GM23248 (cell line): ENCODE data around the gene KIF26A. TPM values are rescaled to one million over a fixed set of nuclear protein-coding genes. Genes with fewer than 3 reads are reported as not detected.

Experiments used
- DNase-seq: peaks from one replicate; pipeline ENCODE4 v3.0.0-alpha.2; 2015
- H2AFZ ChIP-seq: fragments of 200-600 bp; sonication (generic); 2 replicates; pipeline ENCODE4 v1.6.1; 2016; ENCODE audit warnings: antibody characterized with exemption
- H3F3A ChIP-seq: fragments of 200-600 bp; sonication (generic); 2 replicates; pipeline ENCODE4 v1.6.1; 2016; ENCODE audit warnings: mild to moderate bottlenecking, antibody characterized with exemption, mixed run types; ENCODE audit not compliant: insufficient read depth
- H3K27ac ChIP-seq: fragments of 200-600 bp; sonication (generic); 2 replicates; pipeline ENCODE4 v1.5.1; 2016; ENCODE audit warnings: mild to moderate bottlenecking
- H3K27me3 ChIP-seq: fragments of 200-600 bp; sonication (generic); replicated peaks from 2 replicates; pipeline ENCODE4 v1.6.1; 2016; ENCODE audit warnings: mild to moderate bottlenecking; ENCODE audit not compliant: insufficient read depth
- H3K36me3 ChIP-seq: fragments of 200-600 bp; sonication (generic); 2 replicates; pipeline ENCODE4 v1.6.1; 2016; ENCODE audit warnings: low read depth, mild to moderate bottlenecking
- H3K4me1 ChIP-seq: fragments of 200-600 bp; sonication (generic); 2 replicates; pipeline ENCODE4 v1.6.1; 2016; ENCODE audit warnings: mild to moderate bottlenecking; ENCODE audit not compliant: insufficient read depth
- H3K4me2 ChIP-seq: fragments of 200-600 bp; sonication (generic); one replicate; pipeline ENCODE4 v1.6.1; 2016; ENCODE audit warnings: mild to moderate bottlenecking; ENCODE audit not compliant: unreplicated experiment
- H3K4me3 ChIP-seq: fragments of 200-600 bp; sonication (generic); 2 replicates; pipeline ENCODE4 v1.5.1; 2016; ENCODE audit warnings: mild to moderate bottlenecking
- H3K79me2 ChIP-seq: fragments of 200-600 bp; sonication (generic); 2 replicates; pipeline ENCODE4 v1.6.1; 2016; ENCODE audit warnings: mild to moderate bottlenecking; ENCODE audit not compliant: insufficient read depth
- H3K9ac ChIP-seq: fragments of 200-600 bp; sonication (generic); 2 replicates; pipeline ENCODE4 v1.6.1; 2016; ENCODE audit warnings: mild to moderate bottlenecking
- H3K9me2 ChIP-seq: fragments of 200-600 bp; sonication (generic); 2 replicates; pipeline ENCODE4 v1.6.1; 2016; ENCODE audit warnings: mixed run types, mild to moderate bottlenecking, moderate library complexity; ENCODE audit not compliant: insufficient read depth
- H3K9me3 ChIP-seq: fragments of 200-600 bp; sonication (generic); one replicate; pipeline ENCODE4 v1.6.1; 2017; ENCODE audit warnings: low read depth
- H4K20me1 ChIP-seq: fragments of 200-600 bp; sonication (generic); 2 replicates; pipeline ENCODE4 v1.6.0; 2016; ENCODE audit not compliant: insufficient read depth
- EZH2 ChIP-seq: fragments of 200-600 bp; sonication (generic); IDR thresholded peaks from 2 replicates; pipeline ENCODE4 v1.6.1; 2018; ENCODE audit warnings: antibody characterized with exemption, mild to moderate bottlenecking; ENCODE audit not compliant: insufficient read depth, poor library complexity, severe bottlenecking
- EZH2phosphoT487 ChIP-seq: fragments of 200-600 bp; sonication (generic); IDR thresholded peaks from 2 replicates; pipeline ENCODE4 v1.6.1; 2018; ENCODE audit warnings: antibody characterized with exemption, moderate library complexity, mild to moderate bottlenecking, low read depth; ENCODE audit not compliant: insufficient read depth
- WGBS, 2 experiments: methylation state at CpG; one replicate each; pipeline ENCODE4 v1.1.6; 2015 to 2017; ENCODE audit warnings: low lambda C conversion rate in 2 of 2, low coverage in 1 of 2; ENCODE audit errors: missing lambda C conversion rate in 2 of 2; 5-methylcytosine and 5-hydroxymethylcytosine counted together
- in situ Hi-C: fragments of 300-500 bp; cut with MboI; formaldehyde crosslinking; loops from 2 replicates; pipeline ENCODE4 v1.15.0; 2020
- polyA plus RNA-seq: library from polyadenylated mRNA; unstranded; fragments of >200 nt; fragmentation: Nextera tagmentation; extraction: Ambion mirVana; gene quantifications from 2 replicates; pipeline ENCODE4 v1.2.1, GENCODE V29; 2016
- total RNA-seq: library from RNA; depleted of rRNA; stranded (reverse); fragments of >200 nt; shearing (Covaris generic); gene quantifications from 2 replicates; pipeline ENCODE4 v1.2.3, GENCODE V29; 2014

The KIF26A gene
- total and polyA plus RNA-seq, 2 experiments from 2014 or later: not detected

GRCh38 chr14:104163541-104163940, 25.2 kb downstream of the KIF26A start:
- no peaks in the 10 kb centered on the region for H3K79me2 ChIP-seq
- 61 to 72% methylated on average over 17 to 21 of the region's 21 CpGs for WGBS, 2 experiments

GRCh38 chr14:104164041-104164440, 25.7 kb downstream of the KIF26A start:
- DNase-seq: no peak
- no peak overlapping the region for H3K4me2 ChIP-seq
- no peaks in the 10 kb centered on the region for H4K20me1 ChIP-seq
- H3K9me3 ChIP-seq: no peaks in the 10 kb centered on the region
- no peaks in the 10 kb centered on the region for H3K9me2 ChIP-seq
- no peaks in the 10 kb centered on the region for H3K4me1 ChIP-seq
- TF ChIP-seq EZH2 (no peak), EZH2phosphoT487 (no peak)
- no peak overlapping the region for H2AFZ ChIP-seq
- in situ Hi-C loops: no loop called here
- no peak overlapping the region for H3K27ac ChIP-seq
- H3F3A ChIP-seq: no peaks in the 10 kb centered on the region
- H3K4me3 ChIP-seq: no peak overlapping the region
- no peaks in the 10 kb centered on the region for H3K36me3 ChIP-seq
- 77 to 78% methylated on average over 21 to 23 of the region's 23 CpGs for WGBS, 2 experiments
- no peak overlapping the region for H3K9ac ChIP-seq
- no peaks in the 10 kb centered on the region for H3K79me2 ChIP-seq
- no peaks in the 10 kb centered on the region for H3K27me3 ChIP-seq

More at GRCh38 chr14:104163541-104163940, 25.2 kb downstream of the KIF26A start:
- TF ChIP-seq EZH2 (no peak), EZH2phosphoT487 (no peak)
- DNase-seq: no peak
- Histone ChIP-seq H3K9me2 (no peaks in the 10 kb centered on the region), H3K4me3 (no peak overlapping the region), H3K4me1 (no peaks in the 10 kb centered on the region), H2AFZ (no peak overlapping the region), H3K36me3 (no peaks in the 10 kb centered on the region), H3F3A (no peaks in the 10 kb centered on the region), H4K20me1 (no peaks in the 10 kb centered on the region), H3K9me3 (no peaks in the 10 kb centered on the region), H3K27ac (no peak overlapping the region), H3K9ac (no peak overlapping the region), H3K4me2 (no peak overlapping the region), H3K27me3 (no peaks in the 10 kb centered on the region)
- in situ Hi-C loops: no loop called here

- Histone ChIP-seq H3K9me2 (no peaks in the 10 kb centered on the region), H3K27me3 (no peaks in the 10 kb centered on the region), H4K20me1 (no peaks in the 10 kb centered on the region), H3K4me3 (no peak overlapping the region), H3K9ac (no peak overlapping the region), H3F3A (no peaks in the 10 kb centered on the region), H3K9me3 (no peaks in the 10 kb centered on the region), H2AFZ (no peak overlapping the region), H3K4me1 (no peaks in the 10 kb centered on the region), H3K4me2 (no peak overlapping the region), H3K79me2 (no peaks in the 10 kb centered on the region), H3K27ac (no peak overlapping the region), H3K36me3 (no peaks in the 10 kb centered on the region)
- in situ Hi-C loops: no loop called here
- WGBS, 2 experiments: 67 to 68% methylated on average over 9 of the region's 9 CpGs
- no peak for DNase-seq
- TF ChIP-seq EZH2: no peak
- TF ChIP-seq EZH2phosphoT487: no peak
These were observed 26.1 kb downstream of the KIF26A start for GRCh38 chr14:104164512-104164911.

GRCh38 chr14:104166698-104167097, 28.3 kb downstream of the KIF26A start:
- no peak for DNase-seq
- no peaks in the 10 kb centered on the region for H3K9me2 ChIP-seq
- no peaks in the 10 kb centered on the region for H3K9me3 ChIP-seq
- TF ChIP-seq EZH2 (no peak), EZH2phosphoT487 (no peak)
- H3K27me3 ChIP-seq: no peaks in the 10 kb centered on the region
- H3K27ac ChIP-seq: no peak overlapping the region
- in situ Hi-C loops: no loop called here
- H3K4me2 ChIP-seq: no peak overlapping the region
- no peaks in the 10 kb centered on the region for H3K4me1 ChIP-seq
- H4K20me1 ChIP-seq: no peaks in the 10 kb centered on the region
- no peaks in the 10 kb centered on the region for H3K79me2 ChIP-seq
- WGBS, 2 experiments: 60 to 64% methylated on average over 14 to 17 of the region's 18 CpGs
- no peaks in the 10 kb centered on the region for H3F3A ChIP-seq
- H2AFZ ChIP-seq: no peak overlapping the region
- H3K9ac ChIP-seq: no peak overlapping the region
- H3K4me3 ChIP-seq: no peak overlapping the region
- H3K36me3 ChIP-seq: no peaks in the 10 kb centered on the region

- H3K9ac ChIP-seq: no peak overlapping the region
- no peaks in the 10 kb centered on the region for H3K9me2 ChIP-seq
- in situ Hi-C loops: no loop called here
- H3F3A ChIP-seq: no peaks in the 10 kb centered on the region
- DNase-seq: no peak
- H3K36me3 ChIP-seq: no peaks in the 10 kb centered on the region
- no peaks in the 10 kb centered on the region for H4K20me1 ChIP-seq
- no peaks in the 10 kb centered on the region for H3K27me3 ChIP-seq
- H3K4me2 ChIP-seq: no peak overlapping the region
- no peak for TF ChIP-seq EZH2
- no peak for TF ChIP-seq EZH2phosphoT487
- no peak overlapping the region for H3K27ac ChIP-seq
- WGBS, 2 experiments: 70 to 82% methylated on average over 13 to 15 of the region's 15 CpGs
- no peak overlapping the region for H3K4me3 ChIP-seq
- H3K79me2 ChIP-seq: no peaks in the 10 kb centered on the region
- H2AFZ ChIP-seq: no peak overlapping the region
- no peaks in the 10 kb centered on the region for H3K4me1 ChIP-seq
- H3K9me3 ChIP-seq: no peaks in the 10 kb centered on the region
These were observed 30.2 kb downstream of the KIF26A start for GRCh38 chr14:104168603-104169002.
